Measurements from ENCODE around the gene PARD3B.

DNA sequence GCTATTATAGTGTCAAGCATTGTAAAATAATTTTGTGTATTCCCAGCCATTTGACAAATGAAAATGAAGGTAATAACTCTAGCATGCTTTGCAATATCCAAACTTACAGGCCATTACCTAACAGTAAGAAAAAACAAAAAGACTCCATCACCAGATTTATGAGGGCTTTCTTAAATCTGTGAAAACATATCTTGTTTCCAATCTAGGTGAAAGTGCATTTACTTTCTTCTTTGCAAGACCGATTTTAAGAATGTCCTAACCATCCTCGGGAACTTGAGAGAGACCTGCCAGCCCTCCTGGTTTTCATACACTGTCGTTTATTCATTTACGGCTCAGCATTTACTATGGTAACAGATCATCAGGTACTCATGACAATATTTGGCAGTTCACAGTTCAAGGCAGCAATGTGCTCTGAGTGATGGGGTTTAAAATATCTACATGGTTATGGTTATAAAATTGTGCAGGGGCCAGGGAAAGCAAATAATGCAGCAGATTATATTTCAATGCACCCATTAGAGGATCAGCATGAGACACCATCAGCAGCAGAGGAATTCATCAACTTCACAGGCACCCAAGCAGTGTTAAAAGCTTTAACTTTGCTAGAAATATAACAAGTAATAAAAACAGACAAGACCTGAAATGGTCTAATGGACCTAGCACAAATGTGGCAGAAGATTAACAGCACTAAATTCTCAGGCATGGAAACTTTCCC, 34.4 kb upstream of the PARD3B start:
- TF ChIP-seq POLR2A (IDR thresholded peaks at IDR 0.05) (no peak), POLR2AphosphoS5 (IDR thresholded peaks at IDR 0.05) (peak in 2 of 3 donors; percentile 3 to 6), EP300 (IDR thresholded peaks at IDR 0.05; ENCODE audit: low read depth) (no peak)
- TF ChIP-seq, protein P1, sequence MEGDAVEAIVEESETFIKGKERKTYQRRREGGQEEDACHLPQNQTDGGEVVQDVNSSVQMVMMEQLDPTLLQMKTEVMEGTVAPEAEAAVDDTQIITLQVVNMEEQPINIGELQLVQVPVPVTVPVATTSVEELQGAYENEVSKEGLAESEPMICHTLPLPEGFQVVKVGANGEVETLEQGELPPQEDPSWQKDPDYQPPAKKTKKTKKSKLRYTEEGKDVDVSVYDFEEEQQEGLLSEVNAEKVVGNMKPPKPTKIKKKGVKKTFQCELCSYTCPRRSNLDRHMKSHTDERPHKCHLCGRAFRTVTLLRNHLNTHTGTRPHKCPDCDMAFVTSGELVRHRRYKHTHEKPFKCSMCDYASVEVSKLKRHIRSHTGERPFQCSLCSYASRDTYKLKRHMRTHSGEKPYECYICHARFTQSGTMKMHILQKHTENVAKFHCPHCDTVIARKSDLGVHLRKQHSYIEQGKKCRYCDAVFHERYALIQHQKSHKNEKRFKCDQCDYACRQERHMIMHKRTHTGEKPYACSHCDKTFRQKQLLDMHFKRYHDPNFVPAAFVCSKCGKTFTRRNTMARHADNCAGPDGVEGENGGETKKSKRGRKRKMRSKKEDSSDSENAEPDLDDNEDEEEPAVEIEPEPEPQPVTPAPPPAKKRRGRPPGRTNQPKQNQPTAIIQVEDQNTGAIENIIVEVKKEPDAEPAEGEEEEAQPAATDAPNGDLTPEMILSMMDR (IDR thresholded peaks at IDR 0.05), result no peak

Measured in transverse colon (tissue), 4 donors.